GM23248 (cell line): ENCODE measurements around the gene SLC39A6. TPM values are rescaled to one million over a fixed set of nuclear protein-coding genes. Genes with fewer than 3 reads are reported as not detected.
A peak's percentile ranks its signal among the peaks of the same experiment; 100 is the strongest.

Experiments
- DNase-seq: peaks from one replicate; pipeline ENCODE4 v3.0.0-alpha.2; 2015
- H2AFZ ChIP-seq: fragments of 200-600 bp; sonication (generic); 2 replicates; pipeline ENCODE4 v1.6.1; 2016; ENCODE audit warnings: antibody characterized with exemption
- H3F3A ChIP-seq: fragments of 200-600 bp; sonication (generic); 2 replicates; pipeline ENCODE4 v1.6.1; 2016; ENCODE audit warnings: mild to moderate bottlenecking, antibody characterized with exemption, mixed run types; ENCODE audit not compliant: insufficient read depth
- H3K27ac ChIP-seq: fragments of 200-600 bp; sonication (generic); 2 replicates; pipeline ENCODE4 v1.5.1; 2016; ENCODE audit warnings: mild to moderate bottlenecking
- H3K27me3 ChIP-seq: fragments of 200-600 bp; sonication (generic); replicated peaks from 2 replicates; pipeline ENCODE4 v1.6.1; 2016; ENCODE audit warnings: mild to moderate bottlenecking; ENCODE audit not compliant: insufficient read depth
- H3K36me3 ChIP-seq: fragments of 200-600 bp; sonication (generic); 2 replicates; pipeline ENCODE4 v1.6.1; 2016; ENCODE audit warnings: low read depth, mild to moderate bottlenecking
- H3K4me1 ChIP-seq: fragments of 200-600 bp; sonication (generic); 2 replicates; pipeline ENCODE4 v1.6.1; 2016; ENCODE audit warnings: mild to moderate bottlenecking; ENCODE audit not compliant: insufficient read depth
- H3K4me2 ChIP-seq: fragments of 200-600 bp; sonication (generic); one replicate; pipeline ENCODE4 v1.6.1; 2016; ENCODE audit warnings: mild to moderate bottlenecking; ENCODE audit not compliant: unreplicated experiment
- H3K4me3 ChIP-seq: fragments of 200-600 bp; sonication (generic); 2 replicates; pipeline ENCODE4 v1.5.1; 2016; ENCODE audit warnings: mild to moderate bottlenecking
- H3K79me2 ChIP-seq: fragments of 200-600 bp; sonication (generic); 2 replicates; pipeline ENCODE4 v1.6.1; 2016; ENCODE audit warnings: mild to moderate bottlenecking; ENCODE audit not compliant: insufficient read depth
- H3K9ac ChIP-seq: fragments of 200-600 bp; sonication (generic); 2 replicates; pipeline ENCODE4 v1.6.1; 2016; ENCODE audit warnings: mild to moderate bottlenecking
- H3K9me2 ChIP-seq: fragments of 200-600 bp; sonication (generic); 2 replicates; pipeline ENCODE4 v1.6.1; 2016; ENCODE audit warnings: mixed run types, mild to moderate bottlenecking, moderate library complexity; ENCODE audit not compliant: insufficient read depth
- H3K9me3 ChIP-seq: fragments of 200-600 bp; sonication (generic); one replicate; pipeline ENCODE4 v1.6.1; 2017; ENCODE audit warnings: low read depth
- H4K20me1 ChIP-seq: fragments of 200-600 bp; sonication (generic); 2 replicates; pipeline ENCODE4 v1.6.0; 2016; ENCODE audit not compliant: insufficient read depth
- EZH2 ChIP-seq: fragments of 200-600 bp; sonication (generic); IDR thresholded peaks from 2 replicates; pipeline ENCODE4 v1.6.1; 2018; ENCODE audit warnings: antibody characterized with exemption, mild to moderate bottlenecking; ENCODE audit not compliant: insufficient read depth, poor library complexity, severe bottlenecking
- EZH2phosphoT487 ChIP-seq: fragments of 200-600 bp; sonication (generic); IDR thresholded peaks from 2 replicates; pipeline ENCODE4 v1.6.1; 2018; ENCODE audit warnings: antibody characterized with exemption, moderate library complexity, mild to moderate bottlenecking, low read depth; ENCODE audit not compliant: insufficient read depth
- WGBS, 2 experiments: methylation state at CpG; one replicate each; pipeline ENCODE4 v1.1.6; 2015 to 2017; ENCODE audit warnings: low lambda C conversion rate in 2 of 2, low coverage in 1 of 2; ENCODE audit errors: missing lambda C conversion rate in 2 of 2; 5-methylcytosine and 5-hydroxymethylcytosine counted together
- in situ Hi-C: fragments of 300-500 bp; cut with MboI; formaldehyde crosslinking; loops from 2 replicates; pipeline ENCODE4 v1.15.0; 2020
- polyA plus RNA-seq: library from polyadenylated mRNA; unstranded; fragments of >200 nt; fragmentation: Nextera tagmentation; extraction: Ambion mirVana; gene quantifications from 2 replicates; pipeline ENCODE4 v1.2.1, GENCODE V29; 2016
- total RNA-seq: library from RNA; depleted of rRNA; stranded (reverse); fragments of >200 nt; shearing (Covaris generic); gene quantifications from 2 replicates; pipeline ENCODE4 v1.2.3, GENCODE V29; 2014

SLC39A6 gene
- total and polyA plus RNA-seq, 2 experiments from 2014 or later, result 80.5 to 115 TPM

- no peak overlapping the region for H3K27ac ChIP-seq
- WGBS, 2 experiments, result 14 to 23% methylated on average over 1 of the region's 1 CpG
- no peak overlapping the region for H3K4me3 ChIP-seq
- H3K9ac ChIP-seq, result no peak overlapping the region
- peaks cover 62% of the 10 kb centered on the region for H3K79me2 ChIP-seq
- H2AFZ ChIP-seq, result no peak overlapping the region
- H3K36me3 ChIP-seq, result peaks cover 65% of the 10 kb centered on the region
- in situ Hi-C loops, result no loop called here
- no peaks in the 10 kb centered on the region for H3K9me2 ChIP-seq
- peaks cover 14% of the 10 kb centered on the region for H3K4me1 ChIP-seq
- no peaks in the 10 kb centered on the region for H3K27me3 ChIP-seq
- TF ChIP-seq EZH2, result no peak
- no peak for TF ChIP-seq EZH2phosphoT487
- H3K4me2 ChIP-seq, result no peak overlapping the region
- peak; percentile 14 for DNase-seq
- no peaks in the 10 kb centered on the region for H4K20me1 ChIP-seq
- H3K9me3 ChIP-seq, result no peaks in the 10 kb centered on the region
- peaks cover 20% of the 10 kb centered on the region for H3F3A ChIP-seq
Observed at GRCh38 chr18:36162981-36163380, 33.8 kb upstream of the SLC39A6 start.

- H3K4me3 ChIP-seq, result no peak overlapping the region
- H4K20me1 ChIP-seq, result no peaks in the 10 kb centered on the region
- H3K36me3 ChIP-seq, result peaks cover 65% of the 10 kb centered on the region
- no peaks in the 10 kb centered on the region for H3K9me2 ChIP-seq
- no peak for DNase-seq
- no peak overlapping the region for H2AFZ ChIP-seq
- H3K27ac ChIP-seq, result no peak overlapping the region
- peaks cover 28% of the 10 kb centered on the region for H3K4me1 ChIP-seq
- no peak overlapping the region for H3K4me2 ChIP-seq
- no peaks in the 10 kb centered on the region for H3K9me3 ChIP-seq
- no peaks in the 10 kb centered on the region for H3K27me3 ChIP-seq
- peaks cover 62% of the 10 kb centered on the region for H3K79me2 ChIP-seq
- TF ChIP-seq EZH2phosphoT487, result no peak
- 79 to 80% methylated on average over 4 of the region's 4 CpGs for WGBS, 2 experiments
- H3F3A ChIP-seq, result peaks cover 40% of the 10 kb centered on the region
- no peak overlapping the region for H3K9ac ChIP-seq
- in situ Hi-C loops, result no loop called here
Observed at GRCh38 chr18:36160959-36161371, 31.8 kb upstream of the SLC39A6 start.

DNA sequence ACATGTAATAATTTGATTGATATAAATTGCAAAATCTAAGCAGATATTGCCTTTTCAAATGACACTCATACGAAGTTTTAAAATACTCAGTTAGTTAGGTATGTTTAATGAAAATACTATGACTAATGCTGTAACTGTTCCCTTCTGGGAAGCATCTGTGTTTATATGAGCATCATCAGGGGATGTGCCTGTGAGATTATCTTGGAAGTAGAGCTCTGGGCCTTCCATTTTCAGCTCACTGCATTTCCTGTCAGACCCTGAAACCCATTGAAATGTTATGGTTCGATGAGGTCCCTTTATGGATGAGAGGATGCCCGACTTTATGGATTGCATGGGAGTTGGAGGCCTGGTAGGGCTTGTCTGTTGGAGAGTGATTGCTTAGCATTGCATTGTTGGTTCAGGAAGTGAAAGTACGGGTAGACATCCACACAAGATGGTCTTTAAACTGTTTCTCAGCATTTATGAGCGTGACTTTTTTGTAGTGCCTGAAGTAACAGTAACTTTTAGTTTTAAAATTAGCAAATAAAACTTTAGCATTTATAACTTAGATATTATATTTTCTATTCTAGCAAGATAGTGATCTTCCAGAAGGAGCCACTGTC lies 29.2 kb upstream of the SLC39A6 start:
- H3K36me3 ChIP-seq, result peaks cover 72% of the 10 kb centered on the region
- H3K4me3 ChIP-seq, result no peak overlapping the region
- H3K9ac ChIP-seq, result peak overlapping the region; percentile 54
- in situ Hi-C loops, result no loop called here
- 78 to 80% methylated on average over 5 of the region's 5 CpGs for WGBS, 2 experiments
- no peaks in the 10 kb centered on the region for H3K9me3 ChIP-seq
- H4K20me1 ChIP-seq, result no peaks in the 10 kb centered on the region
- H3F3A ChIP-seq, result peaks cover 64% of the 10 kb centered on the region
- H3K79me2 ChIP-seq, result peaks cover 47% of the 10 kb centered on the region
- H3K27me3 ChIP-seq, result no peaks in the 10 kb centered on the region
- H3K4me1 ChIP-seq, result peaks cover 42% of the 10 kb centered on the region
- no peak for TF ChIP-seq EZH2phosphoT487
- H3K9me2 ChIP-seq, result no peaks in the 10 kb centered on the region
- peak; percentile 85 for DNase-seq
- no peak overlapping the region for H2AFZ ChIP-seq
- peak overlapping the region; percentile 82 for H3K27ac ChIP-seq
- H3K4me2 ChIP-seq, result peak overlapping the region; percentile 50

GRCh38 chr18:36157441-36157840 lies 28.3 kb upstream of the SLC39A6 start:
- no peaks in the 10 kb centered on the region for H3K9me2 ChIP-seq
- H3K9ac ChIP-seq, result peak overlapping the region; percentile 54
- peaks cover 73% of the 10 kb centered on the region for H3F3A ChIP-seq
- in situ Hi-C loops, result no loop called here
- H3K9me3 ChIP-seq, result no peaks in the 10 kb centered on the region
- peak overlapping the region; percentile 82 for H3K27ac ChIP-seq
- H3K36me3 ChIP-seq, result peaks cover 64% of the 10 kb centered on the region
- TF ChIP-seq EZH2 (no peak), EZH2phosphoT487 (no peak)
- H3K4me1 ChIP-seq, result peaks cover 49% of the 10 kb centered on the region
- H3K79me2 ChIP-seq, result peaks cover 37% of the 10 kb centered on the region
- peak; percentile 59 for DNase-seq
- H3K4me2 ChIP-seq, result peak overlapping the region; percentile 50
- H3K4me3 ChIP-seq, result no peak overlapping the region
- no peak overlapping the region for H2AFZ ChIP-seq
- H3K27me3 ChIP-seq, result no peaks in the 10 kb centered on the region
- H4K20me1 ChIP-seq, result no peaks in the 10 kb centered on the region
